ENCODE measurements around the gene ZNF221. TPM values are rescaled to one million over a fixed set of nuclear protein-coding genes. Genes with fewer than 3 reads are reported as not detected.
A peak's percentile ranks its signal among the peaks of the same experiment; 100 is the strongest.
"Not testable (repeated sequence)": the region's sequence is repeated elsewhere in the genome, so short reads cannot be mapped to it uniquely, and the experiment has no call there.

Gene ZNF221
- 2.9 TPM for total RNA-seq

- peak; percentile 100 for ATAC-seq
- peak; percentile 92 for DNase-seq (ENCODE audit: low spot score)
Measured at GRCh38 chr19:43950834-43951645, at the start of gene ZNF221. Gene ZNF221, plus strand, starts transcription at chr19:43951228. Its CDS starts 11,499 bp downstream, at chr19:43962727.

- peak; percentile 100 for ATAC-seq
- peak; percentile 84 for DNase-seq (ENCODE audit: low spot score)
Measured at GRCh38 chr19:43901395-43902390, 49.3 kb upstream of the ZNF221 start.

GRCh38 chr19:43902399-43902798 lies 48.6 kb upstream of the ZNF221 start:
- no peak for ATAC-seq
- DNase-seq (ENCODE audit: low spot score): no peak

DNA sequence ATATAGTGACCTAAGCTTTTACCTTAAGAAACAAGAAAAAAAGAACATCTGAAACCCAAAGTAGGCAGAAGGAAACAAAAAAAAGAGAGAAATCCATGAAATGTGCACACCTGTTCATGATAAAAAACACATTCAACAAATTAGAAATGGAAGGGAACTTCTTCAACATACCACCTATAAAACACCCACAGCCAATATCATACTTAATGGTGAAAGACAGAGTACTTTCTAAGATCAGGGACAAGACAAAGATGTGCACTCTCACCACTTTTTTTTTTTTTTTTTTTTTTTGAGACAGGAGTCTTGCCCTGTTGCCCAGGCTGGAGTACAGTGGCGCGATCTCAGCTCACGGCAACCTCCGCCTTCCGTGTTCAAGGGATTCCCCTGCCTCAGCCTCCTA lies 45.1 kb upstream of the ZNF221 start:
- DNase-seq (ENCODE audit: low spot score) (no peak), ATAC-seq (no peak)

DNA sequence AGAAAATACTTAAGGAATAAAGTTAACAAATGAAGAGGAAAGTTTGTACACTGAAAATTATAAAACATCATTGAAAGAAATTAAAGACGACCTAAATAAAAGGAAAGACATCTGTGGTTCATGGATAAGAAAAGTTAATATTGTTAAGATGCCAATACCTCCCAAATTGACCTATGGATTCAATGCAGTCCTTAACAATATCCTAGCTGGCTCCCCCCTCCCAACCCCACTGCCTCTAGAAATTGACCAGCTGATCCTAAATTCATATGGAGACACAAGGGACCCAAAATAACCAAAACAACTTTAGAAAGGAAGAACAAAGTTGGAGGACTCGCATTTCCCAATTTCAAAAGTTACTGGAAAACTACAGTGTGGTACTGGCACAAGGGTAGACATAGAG lies 44.3 kb upstream of the ZNF221 start:
- no peak for ATAC-seq
- no peak for DNase-seq (ENCODE audit: low spot score)

DNA sequence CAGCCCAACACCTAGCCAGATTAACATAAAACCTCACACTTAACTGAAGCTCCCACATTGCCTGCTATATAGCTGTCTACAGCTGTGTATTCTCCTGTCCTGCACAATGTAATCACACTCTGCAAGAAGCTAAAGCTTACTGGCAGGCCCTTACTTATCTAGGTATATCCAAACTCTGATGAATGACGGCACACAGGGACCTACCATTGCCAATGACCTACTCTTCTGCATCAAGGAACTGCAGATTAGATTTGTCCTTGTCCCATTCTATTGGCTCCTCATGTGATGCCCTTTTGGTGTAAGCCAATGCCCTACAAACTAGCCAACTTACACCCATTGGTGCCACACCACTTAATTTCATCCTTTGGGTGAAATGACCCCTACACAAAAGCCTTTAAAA lies 42.4 kb upstream of the ZNF221 start:
- ATAC-seq: no peak
- DNase-seq (ENCODE audit: low spot score): no peak

DNA sequence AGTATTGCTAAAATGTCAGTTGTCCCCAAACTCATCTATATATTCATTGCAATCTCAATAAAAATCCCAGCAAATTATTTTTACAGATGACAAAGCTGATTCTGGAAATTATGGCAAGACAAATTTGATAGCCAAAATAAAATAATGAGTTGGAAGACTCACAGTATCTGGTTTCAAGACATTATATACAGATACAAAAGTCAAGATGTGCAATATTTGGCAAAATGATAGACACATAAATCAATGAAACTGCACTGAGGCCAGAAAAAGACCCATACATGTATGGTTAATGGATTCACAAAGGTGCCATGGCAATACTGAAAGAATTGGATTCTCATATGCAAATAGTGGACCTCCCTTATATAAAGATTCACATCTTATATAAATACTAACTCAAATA lies 40.1 kb upstream of the ZNF221 start:
- ATAC-seq: no peak
- DNase-seq (ENCODE audit: low spot score): no peak

GRCh38 chr19:43913383-43913782 lies 37.6 kb upstream of the ZNF221 start:
- ATAC-seq: no peak

GRCh38 chr19:43914051-43914450 lies 37.0 kb upstream of the ZNF221 start:
- ATAC-seq (no peak), DNase-seq (ENCODE audit: low spot score) (no peak)

More at GRCh38 chr19:43913383-43913782, 37.6 kb upstream of the ZNF221 start:
- DNase-seq (ENCODE audit: low spot score): no peak

DNA sequence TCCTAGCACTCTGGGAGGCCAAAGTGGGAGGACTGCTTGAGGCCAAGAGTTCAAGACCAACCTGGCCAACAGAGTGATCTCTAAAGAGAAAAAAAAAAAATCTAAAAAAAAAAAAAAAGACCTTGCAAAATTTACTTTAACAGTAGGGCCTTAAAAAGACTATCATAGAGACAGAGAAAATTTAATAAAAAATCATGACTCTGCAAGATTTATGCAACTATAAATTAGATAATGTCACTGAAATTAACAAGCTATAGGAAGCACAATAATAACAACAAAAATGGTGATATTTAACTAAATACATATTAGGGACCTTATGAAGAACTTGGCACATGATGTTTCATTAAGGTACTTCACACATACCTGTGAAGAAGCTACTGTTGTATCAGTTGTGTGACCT lies 27.2 kb upstream of the ZNF221 start:
- DNase-seq (ENCODE audit: low spot score) (no peak), ATAC-seq (no peak)

DNA sequence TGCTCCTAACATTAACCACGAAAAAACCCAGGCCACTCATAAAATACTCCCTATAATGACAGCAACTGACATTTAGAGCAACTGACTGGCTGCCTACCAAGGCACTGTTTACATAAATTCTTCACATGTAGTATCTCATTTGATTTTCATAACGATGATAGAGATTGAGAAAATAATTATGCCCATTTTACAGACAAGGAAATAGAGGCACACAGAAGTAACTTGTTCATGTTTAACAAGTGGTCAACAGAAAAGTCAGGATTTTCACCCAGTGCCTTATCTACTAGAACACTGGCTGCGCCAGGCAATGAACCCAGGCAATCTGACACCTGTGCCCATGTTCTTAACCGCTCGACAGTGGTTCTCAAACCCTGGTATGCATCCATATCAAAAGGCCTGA lies 22.2 kb upstream of the ZNF221 start:
- ATAC-seq (no peak), DNase-seq (ENCODE audit: low spot score) (no peak)

GRCh38 chr19:43934055-43934984 lies 16.7 kb upstream of the ZNF221 start:
- no peak for ATAC-seq
- DNase-seq (ENCODE audit: low spot score): no peak

- ATAC-seq (peak; percentile 99), DNase-seq (ENCODE audit: low spot score) (peak; percentile 92)
Measured at GRCh38 chr19:43934985-43935708, 15.9 kb upstream of the ZNF221 start, which contains the start of gene ZNF45. Gene ZNF45, minus strand, starts transcription at chr19:43935282. Its CDS starts 13,097 bp downstream, at chr19:43922185.

GRCh38 chr19:43936188-43936587 lies 14.8 kb upstream of the ZNF221 start:
- no peak for DNase-seq (ENCODE audit: low spot score)
- no peak for ATAC-seq

DNA sequence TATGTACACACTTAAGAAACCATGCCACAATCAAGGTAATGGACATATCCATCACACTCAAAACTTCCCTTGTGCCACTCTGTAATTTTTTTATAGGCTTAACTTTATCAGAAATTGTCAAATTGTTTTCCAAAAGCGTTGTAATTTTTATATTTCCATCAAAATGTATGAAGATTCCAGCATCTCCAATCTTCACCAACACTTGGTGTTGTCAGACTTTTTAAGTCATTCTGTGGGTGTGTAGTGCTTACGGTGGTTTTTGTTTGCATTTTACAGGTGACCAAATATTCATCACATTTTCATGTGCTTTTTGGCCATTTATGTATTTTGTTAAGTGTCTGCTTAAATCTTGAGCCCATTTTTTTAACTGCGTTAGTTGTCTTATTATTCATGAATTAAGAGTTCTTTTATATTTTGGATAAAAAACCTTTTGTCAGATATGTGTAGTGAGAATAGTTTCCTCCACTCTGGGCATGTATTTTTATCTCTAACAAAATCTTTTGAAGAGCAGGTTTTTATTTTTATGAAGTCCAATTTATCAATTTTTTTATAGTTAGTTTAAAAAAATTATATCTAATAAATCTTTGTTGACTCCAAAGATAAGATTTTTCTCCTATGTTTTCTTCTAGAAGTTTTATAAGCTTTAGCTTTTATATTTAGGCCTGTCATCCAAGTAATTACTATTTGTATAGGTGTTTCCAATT lies 11.3 kb upstream of the ZNF221 start:
- DNase-seq (ENCODE audit: low spot score) (no peak), ATAC-seq (no peak)

GRCh38 chr19:43940719-43941118 lies 10.3 kb upstream of the ZNF221 start:
- ATAC-seq (no peak), DNase-seq (ENCODE audit: low spot score) (no peak)

GRCh38 chr19:43941209-43941608 lies 9.8 kb upstream of the ZNF221 start:
- ATAC-seq (no peak), DNase-seq (ENCODE audit: low spot score) (no peak)

- ATAC-seq: not testable (repeated sequence)
Measured at GRCh38 chr19:43947412-43947811, 3.6 kb upstream of the ZNF221 start.

DNA sequence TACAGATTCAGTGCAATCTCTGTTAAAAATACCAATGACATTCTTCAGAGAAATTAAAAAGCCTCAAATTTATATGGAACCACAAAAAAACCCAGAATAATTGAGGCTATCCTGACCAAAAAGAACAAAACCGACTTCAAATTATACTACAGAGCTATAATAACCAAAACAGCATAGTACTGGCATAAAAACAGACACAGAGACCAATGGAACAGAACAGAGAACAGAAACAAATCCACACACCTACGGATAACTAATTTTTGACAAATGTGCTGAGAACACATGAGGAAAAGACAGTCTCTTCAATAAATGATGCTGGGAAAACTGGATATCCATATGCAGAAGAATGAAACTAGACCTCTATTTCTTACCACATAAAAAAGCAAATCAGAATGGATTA lies 1.2 kb upstream of the ZNF221 start:
- ATAC-seq; DNase-seq (ENCODE audit: low spot score): not testable (repeated sequence)

More at GRCh38 chr19:43947412-43947811, 3.6 kb upstream of the ZNF221 start:
- not testable (repeated sequence) for DNase-seq (ENCODE audit: low spot score)

Data from left lobe of liver (tissue), 2 donors.